Mesenchymal stem cell (in vitro differentiated cells and primary cell): ENCODE results near the gene ANXA1.

Source experiments
- DNase-seq: peaks from one replicate; pipeline ENCODE4 v3.0.0-alpha.2; 2013
- H2AFZ ChIP-seq: one replicate; pipeline ENCODE4 v1.6.1; 2013; ENCODE audit warnings: low read depth, mild to moderate bottlenecking, control low read depth, inconsistent platforms, low read length, moderate library complexity
- H2AK5ac ChIP-seq: 2 replicates; pipeline ENCODE4 v1.6.1; 2013; ENCODE audit warnings: low read length, moderate library complexity, mild to moderate bottlenecking, inconsistent platforms; ENCODE audit not compliant: severe bottlenecking
- H2BK120ac ChIP-seq: one replicate; pipeline ENCODE4 v1.6.1; 2013; ENCODE audit warnings: low read depth, mild to moderate bottlenecking, inconsistent platforms, low read length, moderate library complexity
- H2BK12ac ChIP-seq, 2 experiments: one replicate each; pipeline ENCODE4 v1.6.1; 2013; ENCODE audit warnings: inconsistent platforms in 2 of 2, low read length in 2 of 2, mild to moderate bottlenecking in 2 of 2, moderate library complexity in 2 of 2, control low read depth in 1 of 2
- H2BK15ac ChIP-seq: one replicate; pipeline ENCODE4 v1.6.1; 2013; ENCODE audit warnings: mild to moderate bottlenecking, low read depth, inconsistent platforms; ENCODE audit not compliant: poor library complexity, severe bottlenecking
- H2BK5ac ChIP-seq: 2 replicates; pipeline ENCODE4 v1.6.1; 2013; ENCODE audit warnings: low read depth, mild to moderate bottlenecking, low read length, control low read depth, inconsistent platforms; ENCODE audit not compliant: poor library complexity, severe bottlenecking
- H3K14ac ChIP-seq, 2 experiments: one replicate each; pipeline ENCODE4 v1.6.1; 2013; ENCODE audit warnings: inconsistent platforms in 2 of 2, low read length in 2 of 2, control low read depth in 1 of 2, mild to moderate bottlenecking in 1 of 2, moderate library complexity in 1 of 2
- H3K18ac ChIP-seq, 2 experiments: one replicate each; pipeline ENCODE4 v1.6.1; 2013; ENCODE audit warnings: inconsistent platforms in 2 of 2, low read length in 2 of 2, control low read depth in 1 of 2, low read depth in 1 of 2, mild to moderate bottlenecking in 1 of 2
- H3K23ac ChIP-seq, 2 experiments: one replicate each; pipeline ENCODE4 v1.6.1; 2013; ENCODE audit warnings: inconsistent platforms in 2 of 2, low read length in 2 of 2, mild to moderate bottlenecking in 2 of 2, moderate library complexity in 2 of 2, control low read depth in 1 of 2
- H3K27ac ChIP-seq: 2 replicates; pipeline ENCODE4 v1.5.1; 2013; ENCODE audit warnings: mild to moderate bottlenecking, moderate library complexity, low read length, control low read depth, inconsistent platforms; ENCODE audit not compliant: poor library complexity, severe bottlenecking
- H3K27me3 ChIP-seq, 2 experiments: 2 replicates each; pipeline versions ENCODE4 v1.6.1 to v1.7.0; 2013; ENCODE audit warnings: low read length in 2 of 2, mild to moderate bottlenecking in 2 of 2, moderate library complexity in 2 of 2, control low read depth in 1 of 2, inconsistent platforms in 1 of 2; ENCODE audit not compliant: control insufficient read depth in 1 of 2, insufficient read depth in 1 of 2
- H3K36me3 ChIP-seq, 2 experiments: 2 replicates each; pipeline versions ENCODE4 v1.6.1 to v1.7.0; 2013; ENCODE audit warnings: low read length in 2 of 2, control low read depth in 1 of 2, inconsistent platforms in 1 of 2, low read depth in 1 of 2, mild to moderate bottlenecking in 1 of 2; ENCODE audit not compliant: insufficient read depth in 2 of 2, control insufficient read depth in 1 of 2
- H3K4ac ChIP-seq, 2 experiments: one replicate each; pipeline ENCODE4 v1.6.1; 2013; ENCODE audit warnings: inconsistent platforms in 2 of 2, low read length in 2 of 2, mild to moderate bottlenecking in 2 of 2, moderate library complexity in 2 of 2, control low read depth in 1 of 2, low read depth in 1 of 2
- H3K4me1 ChIP-seq: 2 replicates; pipeline ENCODE4 v1.6.1; 2013; ENCODE audit warnings: low read depth, low read length, control low read depth; ENCODE audit not compliant: control insufficient read depth, insufficient read depth
- H3K4me2 ChIP-seq: 2 replicates; pipeline ENCODE4 v1.6.1; 2013; ENCODE audit warnings: low read length, mild to moderate bottlenecking, inconsistent platforms; ENCODE audit not compliant: poor library complexity, severe bottlenecking
- H3K4me3 ChIP-seq, 2 experiments: 2 replicates each; pipeline versions ENCODE4 v1.5.1 to v1.7.0; 2013; ENCODE audit warnings: low read length in 2 of 2, mild to moderate bottlenecking in 2 of 2, control low read depth in 1 of 2, low read depth in 1 of 2; ENCODE audit not compliant: insufficient read depth in 1 of 2
- H3K79me1 ChIP-seq: replicated peaks from 2 replicates; pipeline ENCODE4 v1.6.1; 2013; ENCODE audit warnings: mild to moderate bottlenecking, control low read depth, low read length, inconsistent platforms; ENCODE audit not compliant: poor library complexity, severe bottlenecking
- H3K9ac ChIP-seq: 2 replicates; pipeline ENCODE4 v1.7.0; 2013; ENCODE audit warnings: mild to moderate bottlenecking, low read length, moderate library complexity
- H3K9me3 ChIP-seq: 2 replicates; pipeline ENCODE4 v1.7.0; 2013; ENCODE audit warnings: mild to moderate bottlenecking, low read length; ENCODE audit not compliant: control insufficient read depth
- H4K8ac ChIP-seq: one replicate; pipeline ENCODE4 v1.6.1; 2013; ENCODE audit warnings: inconsistent platforms, mild to moderate bottlenecking, low read length, moderate library complexity
- H4K91ac ChIP-seq: one replicate; pipeline ENCODE4 v1.6.1; 2013; ENCODE audit warnings: mild to moderate bottlenecking, low read length, inconsistent platforms
- WGBS: methylation state at CpG from one replicate; pipeline ENCODE4 v1.1.7; 2013; ENCODE audit warnings: mixed read lengths; 5-methylcytosine and 5-hydroxymethylcytosine counted together

ANXA1 gene

DNA sequence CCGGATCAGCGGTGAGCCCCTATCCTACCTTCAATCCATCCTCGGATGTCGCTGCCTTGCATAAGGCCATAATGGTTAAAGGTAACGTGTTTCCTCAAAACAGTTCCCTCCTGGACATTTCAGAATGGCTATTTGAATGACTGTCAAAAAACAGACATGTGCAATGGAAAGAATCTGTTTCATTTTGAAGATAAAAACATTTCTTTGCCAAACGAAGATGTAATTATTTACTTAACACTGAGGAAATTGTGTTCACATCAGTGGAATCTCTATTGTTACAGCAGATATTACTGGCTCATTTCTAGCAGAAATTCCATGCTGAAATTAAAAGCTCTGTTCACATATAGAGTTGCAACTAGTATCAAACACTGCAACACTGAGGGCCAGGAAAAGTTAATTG, 7.1 kb downstream of the ANXA1 start:
- Histone ChIP-seq H2BK15ac (no peak overlapping the region), H3K14ac (no peak overlapping the region), H3K4me1 (peaks cover 3% of the 10 kb centered on the region), H2BK120ac (no peak overlapping the region), H3K27me3 (no peaks in the 10 kb centered on the region), H2BK5ac (no peak overlapping the region), H3K9me3 (no peaks in the 10 kb centered on the region), H2AFZ (no peak overlapping the region), H3K23ac (no peak overlapping the region), H3K4ac (no peak overlapping the region), H3K27ac (no peak overlapping the region), H3K18ac (no peak overlapping the region), H2BK12ac (no peak overlapping the region), H3K9ac (peak overlapping the region; percentile 97), H4K8ac (peak overlapping the region; percentile 12), H4K91ac (no peak overlapping the region), H2AK5ac (no peak overlapping the region), H3K36me3 (peaks cover 14 to 96% of the 10 kb centered on the region in 2 experiments), H3K4me3 (peak overlapping the region in 1 of 2 experiments; percentile 42), H3K79me1 (peaks cover 10% of the 10 kb centered on the region), H3K4me2 (no peak overlapping the region)
- DNase-seq = no peak
- 96% methylated on average over 5 of the region's 6 CpGs for WGBS

DNA sequence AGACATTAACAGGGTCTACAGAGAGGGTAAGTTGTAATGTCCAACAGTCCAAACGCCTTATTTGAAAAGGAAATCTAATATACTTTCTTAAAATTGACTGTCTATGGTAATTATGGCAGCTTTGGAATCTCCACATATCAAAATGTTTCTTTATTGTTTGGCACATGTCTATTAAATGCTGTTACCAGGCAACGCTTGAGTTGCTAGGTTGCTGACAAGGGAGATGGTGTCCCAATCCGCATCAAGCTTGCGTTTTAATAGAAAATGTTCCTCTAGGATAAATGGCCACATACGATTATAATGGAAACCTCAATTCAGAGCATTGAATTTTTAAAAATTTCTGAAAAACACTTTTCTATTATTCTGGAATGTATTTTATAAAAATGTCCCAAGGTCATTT, 9.2 kb downstream of the ANXA1 start:
- no peak overlapping the region for H4K91ac ChIP-seq
- no peak overlapping the region for H2AFZ ChIP-seq
- peaks cover 10% of the 10 kb centered on the region for H3K79me1 ChIP-seq
- H3K9ac ChIP-seq = peak overlapping the region; percentile 97
- H3K4me2 ChIP-seq = no peak overlapping the region
- H2BK15ac ChIP-seq = no peak overlapping the region
- no peak overlapping the region for H3K4ac ChIP-seq
- H2BK120ac ChIP-seq = no peak overlapping the region
- no peaks in the 10 kb centered on the region for H3K4me1 ChIP-seq
- H3K36me3 ChIP-seq = peaks cover 11 to 96% of the 10 kb centered on the region in 2 experiments
- H3K14ac ChIP-seq = no peak overlapping the region
- no peak overlapping the region for H2AK5ac ChIP-seq
- no peak overlapping the region for H3K4me3 ChIP-seq
- H2BK5ac ChIP-seq = no peak overlapping the region
- 100% methylated on average over 3 of the region's 5 CpGs for WGBS
- H2BK12ac ChIP-seq = no peak overlapping the region
- H3K18ac ChIP-seq = no peak overlapping the region
- DNase-seq = no peak
- H3K9me3 ChIP-seq = no peaks in the 10 kb centered on the region
- no peaks in the 10 kb centered on the region for H3K27me3 ChIP-seq
- no peak overlapping the region for H3K27ac ChIP-seq
- no peak overlapping the region for H4K8ac ChIP-seq
- H3K23ac ChIP-seq = no peak overlapping the region

DNA sequence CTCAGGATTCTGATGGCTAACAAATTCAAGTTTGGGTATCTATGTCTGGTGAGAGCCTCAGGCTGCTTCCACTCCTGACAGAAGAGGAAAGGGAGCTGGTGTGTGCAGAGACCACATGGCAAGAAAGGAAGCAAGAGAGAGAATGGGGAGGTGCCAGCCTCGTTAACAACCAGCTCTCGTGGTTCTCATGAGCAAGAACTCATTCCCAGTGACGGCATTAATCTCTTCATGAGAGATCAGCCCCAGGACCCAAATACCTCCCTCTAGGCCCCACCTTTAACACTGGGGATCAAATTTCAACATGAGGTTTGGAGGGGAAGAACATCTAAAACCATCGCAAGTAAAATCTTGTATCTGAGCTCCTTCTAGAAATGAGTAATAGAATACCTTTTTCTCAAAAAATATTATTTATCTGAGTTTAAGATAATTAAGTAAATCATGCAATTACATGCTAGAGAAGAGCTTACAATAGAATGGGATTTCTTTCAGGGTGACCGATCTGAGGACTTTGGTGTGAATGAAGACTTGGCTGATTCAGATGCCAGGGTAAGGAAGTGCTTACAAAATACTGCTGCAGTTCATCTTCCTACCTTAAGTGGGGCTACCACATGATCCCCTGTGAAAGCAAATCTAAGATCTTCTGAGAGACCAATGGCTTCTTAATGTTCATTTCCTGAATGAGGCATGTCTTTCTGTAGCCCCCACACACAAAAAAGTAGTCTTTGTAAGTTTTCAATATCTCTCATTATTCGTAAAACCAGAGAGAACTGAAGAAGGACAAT, 11.5 kb downstream of the ANXA1 start:
- no peaks in the 10 kb centered on the region for H3K9me3 ChIP-seq
- H3K4me3 ChIP-seq = no peak overlapping the region
- no peak overlapping the region for H2AK5ac ChIP-seq
- H3K36me3 ChIP-seq = peaks cover 11 to 100% of the 10 kb centered on the region in 2 experiments
- H2BK15ac ChIP-seq = no peak overlapping the region
- no peak overlapping the region for H3K23ac ChIP-seq
- H3K18ac ChIP-seq = no peak overlapping the region
- no peak overlapping the region for H2BK5ac ChIP-seq
- no peak overlapping the region for H2BK120ac ChIP-seq
- H3K4me1 ChIP-seq = no peaks in the 10 kb centered on the region
- peak overlapping the region; percentile 49 for H4K8ac ChIP-seq
- H3K27ac ChIP-seq = no peak overlapping the region
- H3K27me3 ChIP-seq = no peaks in the 10 kb centered on the region
- H2AFZ ChIP-seq = no peak overlapping the region
- no peak overlapping the region for H3K4ac ChIP-seq
- WGBS = 73% methylated on average over 1 of the region's 6 CpGs
- H2BK12ac ChIP-seq = no peak overlapping the region
- no peak for DNase-seq
- H3K79me1 ChIP-seq = peaks cover 11% of the 10 kb centered on the region
- no peak overlapping the region for H3K14ac ChIP-seq
- no peak overlapping the region for H4K91ac ChIP-seq
- no peak overlapping the region for H3K4me2 ChIP-seq
- peak overlapping the region; percentile 97 for H3K9ac ChIP-seq

DNA sequence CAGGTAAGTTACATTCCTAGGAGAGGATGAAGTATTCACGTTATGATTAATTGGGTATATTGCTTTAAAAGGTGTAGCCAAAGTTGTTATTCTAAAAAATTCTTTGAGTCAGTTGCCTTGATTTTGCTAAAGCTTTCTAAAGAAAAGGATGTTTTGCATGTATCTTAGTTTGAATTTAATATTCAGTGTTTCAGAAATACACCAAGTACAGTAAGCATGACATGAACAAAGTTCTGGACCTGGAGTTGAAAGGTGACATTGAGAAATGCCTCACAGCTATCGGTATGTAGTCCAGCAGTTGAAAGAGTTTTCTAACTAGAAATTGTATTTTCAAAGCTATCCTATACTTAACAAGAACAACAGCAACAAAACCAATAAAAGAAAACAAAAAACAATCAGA, 14.2 kb downstream of the ANXA1 start:
- no peaks in the 10 kb centered on the region for H3K4me1 ChIP-seq
- no peak overlapping the region for H3K18ac ChIP-seq
- no peak overlapping the region for H2BK120ac ChIP-seq
- no peak overlapping the region for H2AFZ ChIP-seq
- H4K8ac ChIP-seq = no peak overlapping the region
- H3K4ac ChIP-seq = no peak overlapping the region
- no peak overlapping the region for H2AK5ac ChIP-seq
- no peaks in the 10 kb centered on the region for H3K27me3 ChIP-seq
- H3K23ac ChIP-seq = no peak overlapping the region
- H3K4me3 ChIP-seq = no peak overlapping the region
- H3K9me3 ChIP-seq = no peaks in the 10 kb centered on the region
- H3K27ac ChIP-seq = no peak overlapping the region
- peaks cover 7 to 98% of the 10 kb centered on the region in 2 experiments for H3K36me3 ChIP-seq
- WGBS = 100% methylated on average over 2 of the region's 2 CpGs
- H2BK15ac ChIP-seq = no peak overlapping the region
- peak overlapping the region; percentile 97 for H3K9ac ChIP-seq
- DNase-seq = no peak
- no peak overlapping the region for H2BK12ac ChIP-seq
- peaks cover 7% of the 10 kb centered on the region for H3K79me1 ChIP-seq
- no peak overlapping the region for H4K91ac ChIP-seq
- no peak overlapping the region for H3K4me2 ChIP-seq
- H3K14ac ChIP-seq = no peak overlapping the region
- H2BK5ac ChIP-seq = no peak overlapping the region
